Mammary epithelial cell (primary cell): ENCODE data around the gene NUTF2.

ENCODE experiments used
- CTCF ChIP-seq, 2 donors: IDR thresholded peaks in 1 of 2; conservative IDR thresholded peaks in 1 of 2; 2 replicates each; pipeline ENCODE4 v1.5.1; 2011 to 2012; ENCODE audit warnings: inconsistent platforms in 2 of 2, low read length in 2 of 2, mild to moderate bottlenecking in 2 of 2, control low read depth in 1 of 2, low read depth in 1 of 2; ENCODE audit not compliant: insufficient read depth in 1 of 2; ENCODE audit errors: extremely low read depth in 1 of 2
- EZH2 ChIP-seq: IDR thresholded peaks from 2 replicates; pipeline ENCODE4 v1.6.1; 2012; ENCODE audit warnings: low read length, inconsistent platforms, borderline replicate concordance

GRCh38 chr16:67869653-67870052 lies 22.9 kb downstream of the NUTF2 start:
- no peak for TF ChIP-seq CTCF (conservative IDR thresholded peaks at IDR 0.05 in 1 of 2, IDR thresholded peaks at IDR 0.05 in 1 of 2; ENCODE audit: extremely low read depth in 1 of 2, insufficient read depth in 1 of 2, low read depth in 1 of 2, low read length in 2 of 2)
- TF ChIP-seq EZH2: no peak
